Suppressor macrophage (primary cell): ENCODE data around the gene CAMP.
"Not testable (repeated sequence)": the region's sequence is repeated elsewhere in the genome, so short reads cannot be mapped to it uniquely, and the experiment has no call there.

Experiments used
- DNase-seq, 4 experiments: peaks; one replicate each; pipeline ENCODE4 v3.0.0-alpha.2; 2020 to 2022
- total RNA-seq, 17 experiments: gene quantifications; one replicate each; lab custom pipeline; 2026; ENCODE audit warnings: mixed read lengths in 6 of 17, inconsistent platforms in 3 of 17; lab: John Stamatoyannopoulos, UW

Gene CAMP
- 0 to 0.44 (median 0.04) reads per million in 17 experiments for total RNA-seq

GRCh38 chr3:48222616-48223513, at the start of gene CAMP:
CAMP (plus strand) TSS chr3:48223495; CDS start chr3:48223512, 17 bp downstream.
- DNase-seq: peak; percentile 97 to 99 (median 98)

GRCh38 chr3:48178072-48178471, 45.2 kb upstream of the CAMP start:
- DNase-seq: no peak

- DNase-seq: no peak
These were observed 43.3 kb upstream of the CAMP start for GRCh38 chr3:48180021-48180420.

- no peak for DNase-seq
These were observed 42.6 kb upstream of the CAMP start for GRCh38 chr3:48180531-48181253.

GRCh38 chr3:48184299-48184698, 39.0 kb upstream of the CAMP start:
- no peak for DNase-seq

- no peak for DNase-seq
These were observed 38.2 kb upstream of the CAMP start for GRCh38 chr3:48185129-48185528.

GRCh38 chr3:48186631-48187300, 36.5 kb upstream of the CAMP start:
- DNase-seq: no peak

- DNase-seq: no peak
These were observed 36.1 kb upstream of the CAMP start for GRCh38 chr3:48187301-48187578.

GRCh38 chr3:48187579-48188265, 35.6 kb upstream of the CAMP start:
- DNase-seq: peak in 3 of 4 experiments; percentile 21 to 74 (median 54)

GRCh38 chr3:48188266-48189201, 34.8 kb upstream of the CAMP start, which contains the start of gene CDC25A:
CDC25A (minus strand) TSS chr3:48188417; CDS start chr3:48187947, 470 bp downstream.
- DNase-seq: peak; percentile 97 to 99 (median 98)

GRCh38 chr3:48189321-48189720, 34.0 kb upstream of the CAMP start:
- no peak for DNase-seq

- DNase-seq: no peak
These were observed 32.4 kb upstream of the CAMP start for GRCh38 chr3:48190911-48191310.

- DNase-seq: peak; percentile 69 to 79 (median 78)
These were observed 28.7 kb upstream of the CAMP start for GRCh38 chr3:48194446-48195071.

- peak in 3 of 4 experiments; percentile 43 to 63 (median 61) for DNase-seq
These were observed 26.7 kb upstream of the CAMP start for GRCh38 chr3:48196611-48197010.

GRCh38 chr3:48199117-48199516, 24.2 kb upstream of the CAMP start:
- no peak for DNase-seq

GRCh38 chr3:48202632-48203031, 20.7 kb upstream of the CAMP start:
- no peak for DNase-seq

GRCh38 chr3:48208076-48208475, 15.2 kb upstream of the CAMP start:
- DNase-seq: no peak

GRCh38 chr3:48209445-48209844, 13.8 kb upstream of the CAMP start:
- no peak for DNase-seq

GRCh38 chr3:48210534-48210933, 12.8 kb upstream of the CAMP start:
- DNase-seq: not testable (repeated sequence)

GRCh38 chr3:48211776-48212175, 11.5 kb upstream of the CAMP start:
- DNase-seq: not testable (repeated sequence)

- DNase-seq: no peak
These were observed 9.1 kb upstream of the CAMP start for GRCh38 chr3:48214225-48214624.
